ENCODE data around the gene PELI2. TPM values are rescaled to one million over a fixed set of nuclear protein-coding genes. Genes with fewer than 3 reads are reported as not detected.

The PELI2 gene
- total RNA-seq, 4 donors from 2014 or later: 8.2 to 27.0 (median 10.1) TPM

DNA sequence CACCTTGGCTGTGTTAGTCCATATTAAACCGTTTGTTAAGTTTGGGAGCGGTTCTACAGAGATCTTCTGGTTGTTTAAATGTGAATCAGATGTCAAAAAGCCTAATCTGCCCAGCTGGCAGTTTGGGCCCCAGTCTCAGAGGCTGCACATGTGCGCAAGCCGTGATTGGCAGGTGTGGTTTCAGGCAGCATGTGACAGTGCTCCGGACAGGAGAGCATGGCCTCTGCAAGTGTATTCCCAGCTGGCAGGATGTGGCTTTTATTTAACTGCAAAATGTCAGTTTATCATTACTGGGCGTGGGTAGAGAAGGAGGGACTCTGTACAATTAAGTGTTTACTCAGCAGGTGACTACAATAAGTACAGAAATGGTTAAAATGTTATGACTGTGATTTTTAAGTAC is 77.5 kb downstream of the PELI2 start:
- ATAC-seq (ENCODE audit: low FRiP score) (no peak), DNase-seq (ENCODE audit: low spot score) (no peak)
- TF ChIP-seq, protein P1, sequence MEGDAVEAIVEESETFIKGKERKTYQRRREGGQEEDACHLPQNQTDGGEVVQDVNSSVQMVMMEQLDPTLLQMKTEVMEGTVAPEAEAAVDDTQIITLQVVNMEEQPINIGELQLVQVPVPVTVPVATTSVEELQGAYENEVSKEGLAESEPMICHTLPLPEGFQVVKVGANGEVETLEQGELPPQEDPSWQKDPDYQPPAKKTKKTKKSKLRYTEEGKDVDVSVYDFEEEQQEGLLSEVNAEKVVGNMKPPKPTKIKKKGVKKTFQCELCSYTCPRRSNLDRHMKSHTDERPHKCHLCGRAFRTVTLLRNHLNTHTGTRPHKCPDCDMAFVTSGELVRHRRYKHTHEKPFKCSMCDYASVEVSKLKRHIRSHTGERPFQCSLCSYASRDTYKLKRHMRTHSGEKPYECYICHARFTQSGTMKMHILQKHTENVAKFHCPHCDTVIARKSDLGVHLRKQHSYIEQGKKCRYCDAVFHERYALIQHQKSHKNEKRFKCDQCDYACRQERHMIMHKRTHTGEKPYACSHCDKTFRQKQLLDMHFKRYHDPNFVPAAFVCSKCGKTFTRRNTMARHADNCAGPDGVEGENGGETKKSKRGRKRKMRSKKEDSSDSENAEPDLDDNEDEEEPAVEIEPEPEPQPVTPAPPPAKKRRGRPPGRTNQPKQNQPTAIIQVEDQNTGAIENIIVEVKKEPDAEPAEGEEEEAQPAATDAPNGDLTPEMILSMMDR (IDR thresholded peaks at IDR 0.05): no peak

DNA sequence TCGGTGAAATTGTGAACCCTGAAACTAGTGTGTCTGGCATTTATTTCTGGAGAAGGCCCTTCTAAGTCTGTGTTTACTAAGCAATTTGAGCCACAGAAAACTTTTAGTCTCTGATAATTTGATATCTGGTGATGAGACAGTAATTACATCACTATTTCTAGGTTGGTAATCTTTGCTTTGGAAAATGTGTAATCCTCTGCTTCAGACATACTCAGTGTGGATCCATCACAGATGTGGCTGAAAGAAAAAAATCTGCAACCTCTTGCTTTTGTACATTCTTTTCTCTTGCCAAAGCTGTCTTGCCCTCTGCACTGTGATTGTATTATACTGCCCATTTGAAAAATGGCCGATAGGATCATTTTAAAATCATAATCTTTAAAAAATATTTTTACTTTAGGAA is 78.1 kb downstream of the PELI2 start:
- DNase-seq (ENCODE audit: low spot score) (no peak), ATAC-seq (ENCODE audit: low FRiP score) (no peak)
- TF ChIP-seq, protein P1 (IDR thresholded peaks at IDR 0.05): no peak

DNA sequence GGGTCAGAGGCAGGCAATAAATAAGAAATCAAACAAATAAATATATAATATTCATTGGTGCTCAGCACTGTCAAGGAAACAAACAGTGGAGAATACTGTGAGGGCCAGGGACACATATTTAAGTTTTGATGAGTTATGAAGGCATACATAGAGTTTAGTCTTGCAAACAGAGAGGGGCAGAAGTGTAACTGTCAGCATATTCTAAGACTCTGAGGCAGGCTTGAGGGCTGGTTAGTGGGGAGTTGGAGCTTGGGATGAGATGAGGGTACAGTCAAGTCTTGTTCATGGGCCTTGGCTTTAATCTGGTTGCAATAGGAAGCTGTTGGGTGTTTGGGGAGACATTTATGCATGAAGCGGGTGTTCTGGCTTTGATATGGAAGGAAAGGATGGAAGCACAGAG is 78.9 kb downstream of the PELI2 start:
- DNase-seq (ENCODE audit: low spot score) (no peak), ATAC-seq (ENCODE audit: low FRiP score) (no peak)
- TF ChIP-seq, protein P1 (IDR thresholded peaks at IDR 0.05): no peak

DNA sequence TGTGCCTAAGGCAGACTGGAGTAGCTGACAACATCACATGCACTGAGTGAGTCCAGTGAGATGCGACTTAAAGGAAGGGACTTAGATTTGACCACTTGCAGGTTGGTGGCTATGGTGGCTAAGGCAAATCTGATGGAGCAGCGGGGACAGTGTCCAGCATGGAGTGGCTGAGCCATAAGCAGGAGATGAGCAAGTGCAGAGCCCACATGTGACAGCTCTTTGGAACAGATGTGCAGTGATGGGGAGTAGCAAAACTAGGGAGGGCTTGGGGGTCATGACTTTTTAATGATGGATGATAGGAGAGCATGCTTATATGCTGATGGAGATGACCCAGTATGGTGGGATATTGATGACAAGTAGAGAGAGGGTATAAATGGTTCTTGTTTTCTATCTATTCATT is 80.2 kb downstream of the PELI2 start:
- TF ChIP-seq, protein P1 (IDR thresholded peaks at IDR 0.05): no peak
- ATAC-seq (ENCODE audit: low FRiP score) (no peak), DNase-seq (ENCODE audit: low spot score) (no peak)

DNA sequence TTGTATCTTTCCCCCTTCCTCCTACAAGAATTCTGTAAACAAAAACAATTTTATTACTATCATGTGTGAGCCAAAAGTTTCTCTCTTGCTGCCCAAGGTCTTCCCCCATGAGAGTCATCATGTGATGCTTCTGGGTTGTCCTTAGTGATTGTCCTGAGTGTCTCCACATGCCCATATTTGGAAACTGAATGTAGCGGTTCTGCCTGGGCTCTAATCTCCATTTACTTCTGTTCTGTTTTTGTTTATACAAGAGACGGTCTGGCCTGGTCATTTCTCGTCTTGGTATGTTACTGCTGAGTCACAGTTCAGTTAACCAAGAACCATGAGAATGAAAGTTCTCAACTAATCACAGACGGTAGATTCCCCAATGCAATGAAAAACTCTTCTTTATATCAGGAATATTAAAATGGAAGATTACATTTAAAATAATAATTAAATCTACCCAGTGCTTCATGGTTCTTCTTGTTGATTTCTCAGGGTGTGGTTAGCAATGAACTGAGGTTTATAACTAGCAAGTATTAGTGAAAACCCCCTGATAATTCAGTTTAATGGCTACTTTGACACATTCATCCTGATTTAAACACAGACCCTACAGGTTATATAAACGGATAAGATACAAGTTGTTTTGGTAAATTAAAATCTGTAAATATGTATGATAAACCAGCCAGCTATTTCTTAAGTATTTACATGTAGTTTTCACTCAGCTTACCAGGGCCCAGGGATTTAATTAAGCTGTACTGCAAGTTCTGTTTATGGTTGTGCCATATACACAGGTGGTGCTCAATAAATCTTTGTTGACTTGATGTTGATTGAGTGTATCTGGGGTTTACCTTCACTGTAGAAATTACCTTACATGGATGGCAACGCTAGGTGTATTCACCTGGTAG is 81.1 kb downstream of the PELI2 start:
- TF ChIP-seq, protein P1 (IDR thresholded peaks at IDR 0.05): no peak
- peak; percentile 42 for ATAC-seq (ENCODE audit: low FRiP score)
- DNase-seq (ENCODE audit: low spot score): no peak

DNA sequence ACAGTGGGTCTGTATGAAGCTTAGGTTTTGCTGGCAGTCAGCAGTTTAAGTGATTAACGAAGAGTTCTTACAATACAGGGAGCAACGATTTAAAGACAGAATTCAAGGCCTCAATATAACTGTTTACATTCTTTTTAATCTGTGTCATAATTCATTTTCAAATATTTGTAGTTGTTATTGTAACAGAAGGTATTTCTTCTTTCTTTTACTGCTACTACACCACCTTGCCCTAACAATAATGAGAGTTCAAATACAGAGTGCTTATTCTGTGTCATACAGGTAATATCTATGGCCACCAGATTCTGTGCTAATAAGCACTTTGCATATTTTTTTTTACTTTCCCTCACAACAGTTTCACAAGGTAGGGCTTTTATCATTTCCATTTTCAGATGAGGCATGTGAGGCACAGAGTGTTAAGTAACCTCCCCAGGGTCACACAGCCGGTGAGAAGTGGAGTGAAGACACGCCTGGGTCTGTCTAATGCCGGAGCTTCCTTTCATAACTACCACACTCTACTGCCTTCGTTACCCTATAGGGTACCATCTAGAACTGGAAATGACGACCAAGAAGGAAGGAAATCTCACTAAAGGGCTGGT is 81.9 kb downstream of the PELI2 start:
- DNase-seq (ENCODE audit: low spot score): no peak
- TF ChIP-seq, protein P1 (IDR thresholded peaks at IDR 0.05): no peak
- no peak for ATAC-seq (ENCODE audit: low FRiP score)

DNA sequence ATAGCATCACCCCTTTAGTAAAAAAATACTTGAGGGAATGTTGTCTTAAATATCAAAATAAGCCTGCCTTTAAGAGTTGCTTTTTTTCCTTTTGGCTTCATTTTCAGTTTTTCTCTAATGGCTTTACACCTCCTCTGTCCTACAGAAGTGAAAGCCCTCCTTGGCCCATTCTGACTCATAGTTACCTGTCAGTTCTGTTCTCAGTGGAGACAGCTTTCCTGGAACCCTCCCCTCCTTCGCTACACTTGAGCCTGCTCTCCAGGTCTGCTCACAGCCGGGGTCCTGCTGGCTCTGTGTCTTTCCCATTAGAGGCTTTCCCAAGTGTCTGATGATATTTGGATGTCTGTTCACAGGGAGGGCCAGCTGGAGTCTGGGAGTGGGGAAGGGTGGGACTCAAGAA is 84.0 kb downstream of the PELI2 start:
- ATAC-seq (ENCODE audit: low FRiP score) (no peak), DNase-seq (ENCODE audit: low spot score) (no peak)
- TF ChIP-seq, protein P1 (IDR thresholded peaks at IDR 0.05): no peak
